GM13976 (cell line): Measurements from ENCODE around the gene DNAH14.
"Not testable (repeated sequence)": the region's sequence is repeated elsewhere in the genome, so short reads cannot be mapped to it uniquely, and the experiment has no call there.

Source experiments
- DNase-seq: peaks from one replicate; pipeline ENCODE4 v3.0.0; 2012; ENCODE audit warnings: low spot score
- in situ Hi-C: fragments of 300-500 bp; cut with MboI; formaldehyde crosslinking; loops from one replicate; pipeline ENCODE4 v1.12.0; 2022; ENCODE audit warnings: low sequenced_read_pairs, mixed read lengths, inconsistent platforms; ENCODE audit not compliant: unreplicated experiment
- TF ChIP-seq, protein P1 (sequence below): IDR thresholded peaks from 2 replicates; pipeline ENCODE4 v1.5.1; 2012; ENCODE audit warnings: borderline replicate concordance, mild to moderate bottlenecking; ENCODE audit not compliant: insufficient read depth; ENCODE audit errors: extremely low read depth, missing control alignments, control extremely low read depth

DNAH14 gene

DNA sequence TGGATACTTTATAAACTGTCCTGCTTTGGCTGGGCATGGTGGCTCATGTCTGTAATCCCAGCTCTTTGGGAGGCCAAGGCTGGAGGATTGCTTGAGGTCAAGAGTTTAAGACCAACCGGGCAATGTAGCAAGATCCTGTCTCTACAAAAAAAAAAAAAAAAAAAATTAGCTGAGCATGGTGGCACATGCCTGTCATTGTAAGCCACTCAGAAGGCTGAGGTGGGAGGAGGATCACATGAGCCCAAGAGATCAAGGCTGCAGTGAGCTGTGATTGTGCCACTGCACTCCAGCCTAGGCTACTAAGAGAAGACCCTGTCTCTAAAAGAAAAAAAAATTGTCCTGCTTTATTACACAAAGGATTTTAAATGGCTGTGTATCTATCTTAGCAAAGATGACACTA, 403.2 kb downstream of the DNAH14 start:
- in situ Hi-C loops, result no loop called here
- DNase-seq, result no peak
- TF ChIP-seq, protein P1, sequence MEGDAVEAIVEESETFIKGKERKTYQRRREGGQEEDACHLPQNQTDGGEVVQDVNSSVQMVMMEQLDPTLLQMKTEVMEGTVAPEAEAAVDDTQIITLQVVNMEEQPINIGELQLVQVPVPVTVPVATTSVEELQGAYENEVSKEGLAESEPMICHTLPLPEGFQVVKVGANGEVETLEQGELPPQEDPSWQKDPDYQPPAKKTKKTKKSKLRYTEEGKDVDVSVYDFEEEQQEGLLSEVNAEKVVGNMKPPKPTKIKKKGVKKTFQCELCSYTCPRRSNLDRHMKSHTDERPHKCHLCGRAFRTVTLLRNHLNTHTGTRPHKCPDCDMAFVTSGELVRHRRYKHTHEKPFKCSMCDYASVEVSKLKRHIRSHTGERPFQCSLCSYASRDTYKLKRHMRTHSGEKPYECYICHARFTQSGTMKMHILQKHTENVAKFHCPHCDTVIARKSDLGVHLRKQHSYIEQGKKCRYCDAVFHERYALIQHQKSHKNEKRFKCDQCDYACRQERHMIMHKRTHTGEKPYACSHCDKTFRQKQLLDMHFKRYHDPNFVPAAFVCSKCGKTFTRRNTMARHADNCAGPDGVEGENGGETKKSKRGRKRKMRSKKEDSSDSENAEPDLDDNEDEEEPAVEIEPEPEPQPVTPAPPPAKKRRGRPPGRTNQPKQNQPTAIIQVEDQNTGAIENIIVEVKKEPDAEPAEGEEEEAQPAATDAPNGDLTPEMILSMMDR, result no peak

DNA sequence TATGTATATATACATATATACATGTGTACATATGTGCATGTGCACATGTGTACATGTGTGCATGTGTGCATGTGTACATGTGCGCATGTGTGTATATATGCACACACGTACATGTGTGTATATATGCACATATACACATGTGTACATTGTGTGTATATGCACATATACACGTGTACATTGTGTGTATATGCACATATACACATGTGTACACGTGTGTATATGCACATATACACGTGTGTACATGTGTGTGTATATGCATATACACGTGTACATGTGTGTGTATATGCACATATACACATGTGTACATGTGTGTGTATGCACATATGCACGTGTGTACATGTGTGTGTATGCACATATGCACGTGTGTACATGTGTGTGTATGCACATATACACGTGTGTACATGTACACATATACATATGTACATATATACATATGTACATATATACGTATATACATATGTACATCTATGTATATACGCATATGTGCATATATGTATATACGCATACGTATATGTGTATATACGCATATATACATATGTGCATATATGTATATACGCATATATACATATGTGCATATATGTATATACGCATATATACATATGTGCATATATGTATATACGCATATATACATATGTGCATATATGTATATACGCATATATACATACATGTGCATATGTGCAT, 405.8 kb downstream of the DNAH14 start:
- in situ Hi-C loops, DNase-seq: not testable (repeated sequence)

DNA sequence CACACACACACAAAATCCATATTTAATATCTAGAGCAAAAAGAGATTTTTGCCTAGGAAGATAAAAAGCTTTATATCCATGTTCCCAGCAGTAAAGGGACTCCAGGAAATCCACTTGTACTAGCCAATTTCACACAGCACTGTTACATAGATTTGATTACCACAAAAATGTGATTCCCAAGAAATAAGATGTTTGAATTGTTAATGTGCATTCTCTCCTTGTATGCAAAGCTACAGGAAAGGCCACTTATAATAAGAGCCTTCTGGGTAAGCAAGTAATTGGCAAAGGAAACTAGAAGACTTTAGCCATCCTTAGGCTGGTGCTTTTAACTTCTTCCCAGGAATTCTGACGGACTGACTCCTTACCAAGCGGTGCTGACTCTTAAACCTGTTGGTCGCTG, 409.1 kb downstream of the DNAH14 start:
- DNase-seq, result no peak

DNA sequence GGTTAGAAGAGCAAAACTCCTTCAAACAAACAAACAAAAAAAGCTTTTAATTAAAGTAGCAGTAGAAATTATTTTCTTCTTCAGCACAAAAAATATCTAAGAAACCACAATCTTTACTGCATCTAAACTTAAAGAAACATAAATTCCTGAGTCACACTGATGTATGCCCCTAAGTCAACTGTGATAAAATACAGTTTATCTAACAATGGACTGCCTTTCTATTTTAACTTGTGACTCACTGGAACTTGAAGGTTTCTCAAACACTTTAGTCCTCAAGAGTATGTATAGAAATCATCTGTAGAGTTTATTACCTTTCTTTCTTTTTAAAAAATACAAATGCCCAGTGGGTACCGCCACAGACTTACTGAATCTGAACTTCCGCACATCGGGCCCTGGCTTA, 412.2 kb downstream of the DNAH14 start:
- in situ Hi-C loops, result no loop called here
- DNase-seq, result no peak
- TF ChIP-seq, protein P1, result no peak

More for the DNA sequence above, 409.1 kb downstream of the DNAH14 start:
- in situ Hi-C loops, result no loop called here
- TF ChIP-seq, protein P1, result no peak

DNA sequence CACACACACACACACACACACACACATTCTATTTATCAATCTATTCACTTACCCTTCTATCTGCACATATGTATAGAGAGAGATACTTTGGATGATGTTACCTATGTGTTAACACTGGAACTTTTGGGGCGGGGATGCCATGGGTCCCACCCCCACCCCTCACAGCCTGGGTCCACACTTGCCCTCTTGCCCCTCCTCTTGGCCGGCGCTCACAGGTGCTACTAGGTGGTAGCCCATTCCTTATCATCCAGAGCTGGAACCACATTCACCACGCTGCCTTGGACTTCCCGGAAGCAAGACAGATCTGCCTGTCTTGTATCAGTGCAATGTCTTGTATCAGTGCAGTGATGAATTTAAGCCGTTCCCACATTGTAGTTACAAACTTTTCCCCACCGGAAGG, 413.2 kb downstream of the DNAH14 start:
- TF ChIP-seq, protein P1, result no peak
- DNase-seq, result no peak
- in situ Hi-C loops, result no loop called here

DNA sequence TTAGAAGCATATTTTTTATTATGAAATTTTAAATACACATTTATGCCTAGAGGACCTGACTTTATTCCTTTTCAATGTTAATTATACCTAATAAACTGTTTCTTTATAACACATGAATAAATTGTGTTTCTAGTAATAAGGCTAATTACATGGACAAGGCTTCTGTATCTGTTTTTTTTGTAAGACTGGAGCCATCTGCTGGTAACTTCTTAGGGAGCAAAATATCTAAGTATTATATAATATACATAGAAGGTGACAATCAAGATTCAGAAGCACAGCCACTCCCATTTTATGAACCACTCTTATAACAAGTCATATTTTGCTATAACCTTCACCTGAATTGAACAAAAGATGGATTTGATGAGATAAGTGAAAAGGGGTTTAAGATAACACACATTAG, 414.1 kb downstream of the DNAH14 start:
- in situ Hi-C loops, result no loop called here
- TF ChIP-seq, protein P1, result no peak
- DNase-seq, result no peak

DNA sequence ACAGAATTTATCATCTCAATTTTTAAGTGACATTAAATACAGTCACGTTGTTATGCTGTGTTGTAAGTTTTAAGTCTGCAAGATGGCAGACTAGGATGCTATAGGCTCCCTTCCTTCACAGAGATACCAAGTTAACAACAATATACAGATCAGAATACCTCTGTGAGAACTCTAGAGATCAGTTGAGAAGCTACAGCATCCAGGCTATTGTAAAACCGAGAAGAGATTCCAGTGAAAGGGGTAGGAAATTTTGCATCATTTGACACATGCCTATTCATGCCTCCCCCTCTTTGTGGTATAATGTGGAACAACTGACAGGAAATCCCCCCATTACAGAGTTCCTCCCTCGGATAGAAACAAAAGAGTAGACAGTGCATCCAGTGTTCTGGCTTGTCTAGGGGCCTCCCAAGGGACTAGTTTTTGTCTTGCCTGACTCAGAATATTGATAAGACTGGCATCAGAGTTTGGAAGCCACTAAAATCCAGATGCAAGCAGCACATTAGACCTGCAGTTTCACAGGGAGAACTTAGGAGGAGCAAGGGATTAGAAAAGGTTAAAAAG, 417.7 kb downstream of the DNAH14 start:
- TF ChIP-seq, protein P1, result no peak
- DNase-seq, result no peak
- in situ Hi-C loops, result no loop called here
